Gastrocnemius medialis (tissue), 4 donors: ENCODE data around the gene CST4. TPM values are rescaled to one million over a fixed set of nuclear protein-coding genes. Genes with fewer than 3 reads are reported as not detected.

Source experiments
- ATAC-seq, 2 donors: fragments of 150-250 bp; one replicate each; pipeline ENCODE4 v1.9.1; 2016
- DNase-seq, 2 donors: peaks; one replicate each; pipeline ENCODE4 v3.0.0-alpha.2; 2019
- H3K27ac ChIP-seq, 4 donors: fragments of 200-600 bp; sonication (generic); 1 replicate in 1 of 4; 2 replicates in 3 of 4; pipeline ENCODE4 v1.5.1; 2016 to 2018; ENCODE audit warnings: mild to moderate bottlenecking in 2 of 4, moderate library complexity in 1 of 4
- H3K27me3 ChIP-seq, 3 donors: fragments of 200-600 bp; sonication (generic) in 2 of 3; 1 replicate in 1 of 3; 2 replicates in 2 of 3; pipeline versions ENCODE4 v1.5.1 to v1.6.0; 2016 to 2019; ENCODE audit warnings: mild to moderate bottlenecking in 1 of 3, moderate library complexity in 1 of 3
- H3K36me3 ChIP-seq, 2 donors: fragments of 200-600 bp; sonication (generic) in 1 of 2; one replicate each; pipeline ENCODE4 v1.5.1; 2017 to 2018
- H3K4me1 ChIP-seq, 2 donors: fragments of 200-600 bp; sonication (generic) in 1 of 2; one replicate each; pipeline ENCODE4 v1.5.1; 2016 to 2017; ENCODE audit warnings: mild to moderate bottlenecking in 2 of 2
- H3K4me3 ChIP-seq, 4 donors: fragments of 200-600 bp; sonication (generic) in 3 of 4; 1 replicate in 1 of 4; 2 replicates in 3 of 4; pipeline ENCODE4 v1.5.1; 2016 to 2019; ENCODE audit warnings: mild to moderate bottlenecking in 2 of 4
- H3K9me3 ChIP-seq, 3 donors: fragments of 200-600 bp; sonication (generic) in 2 of 3; 1 replicate in 1 of 3; 2 replicates in 2 of 3; pipeline ENCODE4 v1.5.1; 2016 to 2019
- CTCF ChIP-seq, 5 experiments: fragments of 450-650 bp in 3 of 5; fragments of 200-600 bp in 2 of 5; sonication (generic) in 2 of 5; IDR thresholded peaks in 4 of 5; conservative IDR thresholded peaks in 1 of 5; 1 replicate in 4 of 5; 2 replicates in 1 of 5; pipeline ENCODE4 v1.5.1; 2016 to 2019; ENCODE audit warnings: antibody characterized with exemption in 5 of 5, mild to moderate bottlenecking in 3 of 5, moderate library complexity in 3 of 5
- POLR2A ChIP-seq, 2 donors: fragments of 450-650 bp; IDR thresholded peaks; one replicate each; pipeline ENCODE4 v1.6.1; 2017; ENCODE audit warnings: antibody characterized with exemption in 2 of 2, mild to moderate bottlenecking in 2 of 2, moderate library complexity in 2 of 2
- in situ Hi-C, 4 donors: fragments of 200-750 bp; cut with MboI; loops; one replicate each; pipeline versions ENCODE4 v1.15.0 to v1.8.0; 2017; ENCODE audit warnings: low sequenced_read_pairs in 4 of 4
- intact Hi-C: fragments of 100-400 bp; cut with DNase I; formaldehyde crosslinking; loops from one replicate; pipeline ENCODE4 v1.15.1; 2023; ENCODE audit warnings: low total_unique reads
- total RNA-seq, 4 donors: library from RNA; depleted of rRNA; stranded (reverse); fragments of >200 nt; gene quantifications; one replicate each; pipeline versions ENCODE4 v1.1.0 to v1.2.3, GENCODE V29; 2016

CST4 gene
- total RNA-seq, 4 donors from 2014 or later, result not detected

GRCh38 chr20:23656372-23656771 is 32.5 kb downstream of the CST4 start:
- Histone ChIP-seq H3K9me3 (no peaks in the 10 kb centered on the region), H3K4me3 (no peak overlapping the region), H3K4me1 (peaks cover 15 to 27% of the 10 kb centered on the region in 2 donors), H3K36me3 (no peaks in the 10 kb centered on the region), H3K27me3 (no peaks in the 10 kb centered on the region), H3K27ac (peak overlapping the region in 3 of 4 donors; percentile 34 to 61 (median 42))
- no peak for DNase-seq
- no peak for ATAC-seq
- TF ChIP-seq CTCF (IDR thresholded peaks at IDR 0.05 in 4 of 5, conservative IDR thresholded peaks at IDR 0.05 in 1 of 5) (no peak), POLR2A (IDR thresholded peaks at IDR 0.05) (no peak)
- intact Hi-C loops (no loop called here), in situ Hi-C loops (no loop called here)

GRCh38 chr20:23655491-23656211 is 33.2 kb downstream of the CST4 start:
- no peaks in the 10 kb centered on the region for H3K9me3 ChIP-seq
- H3K4me3 ChIP-seq, result no peak overlapping the region
- DNase-seq, result peak in 1 of 2 donors; percentile 49
- no peaks in the 10 kb centered on the region for H3K27me3 ChIP-seq
- intact Hi-C loops (no loop called here), in situ Hi-C loops (no loop called here)
- peaks cover 8 to 21% of the 10 kb centered on the region in 2 donors for H3K4me1 ChIP-seq
- no peaks in the 10 kb centered on the region for H3K36me3 ChIP-seq
- peak overlapping the region; percentile 12 to 61 (median 38) for H3K27ac ChIP-seq
- peak in 1 of 2 donors; percentile 24 for ATAC-seq
- TF ChIP-seq CTCF (IDR thresholded peaks at IDR 0.05 in 4 of 5, conservative IDR thresholded peaks at IDR 0.05 in 1 of 5) (no peak), POLR2A (IDR thresholded peaks at IDR 0.05) (no peak)

DNA sequence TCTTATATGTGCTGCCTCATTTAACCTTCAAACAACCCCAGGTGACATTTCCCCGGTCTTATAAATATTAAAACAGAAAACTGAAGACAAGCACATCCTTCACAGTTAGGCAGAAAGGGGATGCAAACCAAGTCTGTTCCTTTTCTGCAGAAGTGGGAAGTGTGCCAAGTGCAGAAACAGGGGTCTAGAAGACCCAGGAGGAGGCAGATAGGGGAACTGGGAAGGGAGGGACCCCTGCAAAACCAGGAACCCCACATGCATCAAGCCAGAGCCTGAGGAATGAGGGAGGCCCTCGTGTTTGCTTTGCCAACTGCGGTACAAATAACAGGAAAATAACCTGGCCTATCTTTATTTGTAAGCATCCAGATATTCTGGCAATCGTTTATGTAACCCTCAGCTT is 34.1 kb downstream of the CST4 start:
- Histone ChIP-seq H3K27me3 (no peaks in the 10 kb centered on the region), H3K27ac (peak overlapping the region in 2 of 4 donors; percentile 16 to 42), H3K36me3 (no peaks in the 10 kb centered on the region), H3K4me3 (no peak overlapping the region), H3K4me1 (peaks cover 0 to 12% of the 10 kb centered on the region in 2 donors), H3K9me3 (no peaks in the 10 kb centered on the region)
- ATAC-seq (no peak), DNase-seq (no peak)
- intact Hi-C loops (no loop called here), in situ Hi-C loops (no loop called here)
- no peak for TF ChIP-seq CTCF (IDR thresholded peaks at IDR 0.05 in 4 of 5, conservative IDR thresholded peaks at IDR 0.05 in 1 of 5)
- TF ChIP-seq POLR2A (IDR thresholded peaks at IDR 0.05), result no peak

DNA sequence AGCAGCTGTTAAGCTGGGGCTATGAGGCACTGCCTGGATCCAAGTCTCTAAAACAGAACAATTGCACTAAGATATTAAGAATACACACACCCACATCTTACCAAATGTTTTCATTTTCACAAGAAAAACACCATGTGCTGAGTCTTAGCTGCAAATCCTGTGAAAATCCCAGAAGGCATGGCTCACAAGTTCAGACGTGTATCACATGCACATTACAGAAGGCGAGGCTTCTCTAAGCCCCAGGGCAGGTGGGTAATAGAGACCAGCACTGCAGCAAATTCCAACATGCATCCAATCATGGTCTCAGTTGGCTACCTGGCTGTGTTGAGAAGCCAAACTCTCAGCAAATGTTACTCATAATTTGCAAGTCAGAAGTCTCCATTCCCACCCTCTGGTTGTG is 34.8 kb downstream of the CST4 start:
- no peaks in the 10 kb centered on the region for H3K9me3 ChIP-seq
- no peaks in the 10 kb centered on the region for H3K27me3 ChIP-seq
- no peaks in the 10 kb centered on the region for H3K36me3 ChIP-seq
- no peak for ATAC-seq
- no peak for DNase-seq
- TF ChIP-seq CTCF (IDR thresholded peaks at IDR 0.05 in 4 of 5, conservative IDR thresholded peaks at IDR 0.05 in 1 of 5), result no peak
- TF ChIP-seq POLR2A (IDR thresholded peaks at IDR 0.05), result no peak
- no peak overlapping the region for H3K4me3 ChIP-seq
- in situ Hi-C loops, result no loop called here
- intact Hi-C loops, result no loop called here
- H3K4me1 ChIP-seq, result peaks cover 0 to 8% of the 10 kb centered on the region in 2 donors
- no peak overlapping the region for H3K27ac ChIP-seq
